GM06990 (cell line): Measurements from ENCODE around the gene CD244.
A peak's percentile ranks its signal among the peaks of the same experiment; 100 is the strongest.

Source experiments
- DNase-seq: peaks from one replicate; pipeline ENCODE4 v3.0.0-alpha.2; 2011; ENCODE audit not compliant: insufficient read length; ENCODE audit errors: extremely low read depth
- H3K27me3 ChIP-seq: replicated peaks from 2 replicates; pipeline ENCODE4 v1.6.0; 2011; ENCODE audit warnings: low read length; ENCODE audit not compliant: control insufficient read depth, insufficient read depth
- H3K36me3 ChIP-seq: 2 replicates; pipeline ENCODE4 v1.5.1; 2011; ENCODE audit warnings: low read length; ENCODE audit not compliant: control insufficient read depth, insufficient read depth
- H3K4me3 ChIP-seq: replicated peaks from 2 replicates; pipeline ENCODE4 v1.5.1; 2011; ENCODE audit warnings: low read depth, mild to moderate bottlenecking, control low read depth, low read length
- CTCF ChIP-seq: IDR thresholded peaks from 2 replicates; pipeline ENCODE4 v1.5.1; 2011; ENCODE audit warnings: low read length, control low read depth, mild to moderate bottlenecking, inconsistent platforms; ENCODE audit not compliant: insufficient read depth, poor library complexity, severe bottlenecking

CD244 gene

GRCh38 chr1:160863774-160864131 lies 1.1 kb upstream of the CD244 start:
- no peak overlapping the region for H3K4me3 ChIP-seq
- no peak for TF ChIP-seq CTCF
- H3K36me3 ChIP-seq = no peaks in the 10 kb centered on the region
- H3K27me3 ChIP-seq = no peaks in the 10 kb centered on the region; the same call in 1 of the 2 replicates
- peak; percentile 8 for DNase-seq

GRCh38 chr1:160863061-160863773 lies 530 bp upstream of the CD244 start:
- no peaks in the 10 kb centered on the region for H3K36me3 ChIP-seq
- no peaks in the 10 kb centered on the region; the same call in 1 of the 2 replicates for H3K27me3 ChIP-seq
- no peak for TF ChIP-seq CTCF
- H3K4me3 ChIP-seq = no peak overlapping the region
- DNase-seq = no peak

DNA sequence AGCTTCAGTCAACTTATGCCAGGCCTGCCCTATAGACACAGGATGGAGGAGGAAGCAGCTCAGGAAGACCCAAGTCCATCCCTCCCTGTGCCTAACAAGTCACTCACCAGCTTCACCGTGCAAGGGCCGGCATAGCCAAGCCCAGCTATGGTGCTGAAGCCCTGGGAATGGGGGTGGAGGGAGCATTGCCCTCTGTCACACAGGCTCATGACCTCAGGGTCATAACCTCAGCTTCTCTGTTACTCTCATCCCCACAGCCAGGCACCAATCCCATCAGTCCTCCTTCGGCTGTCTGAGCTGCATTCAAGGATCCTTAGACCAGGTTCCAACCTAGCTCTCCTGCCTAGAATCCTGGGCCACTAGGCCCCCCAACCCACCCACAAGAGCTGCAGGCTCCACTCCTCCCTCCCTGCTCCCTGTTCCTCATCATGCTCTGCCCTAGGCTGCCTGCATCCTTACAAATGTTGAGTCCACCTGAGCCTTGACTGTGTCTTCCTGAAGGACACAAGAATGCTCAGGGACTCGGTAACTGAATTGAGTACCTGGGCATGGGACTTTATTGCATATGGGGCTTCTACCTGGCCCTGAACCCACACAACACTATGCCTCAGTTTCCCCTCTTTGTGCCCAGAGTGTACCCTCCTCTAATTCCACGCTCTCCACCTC lies 1.7 kb downstream of the CD244 start:
- DNase-seq = no peak
- no peaks in the 10 kb centered on the region; the same call in 1 of the 2 replicates for H3K27me3 ChIP-seq
- no peak for TF ChIP-seq CTCF
- H3K4me3 ChIP-seq = no peak overlapping the region
- H3K36me3 ChIP-seq = no peaks in the 10 kb centered on the region

DNA sequence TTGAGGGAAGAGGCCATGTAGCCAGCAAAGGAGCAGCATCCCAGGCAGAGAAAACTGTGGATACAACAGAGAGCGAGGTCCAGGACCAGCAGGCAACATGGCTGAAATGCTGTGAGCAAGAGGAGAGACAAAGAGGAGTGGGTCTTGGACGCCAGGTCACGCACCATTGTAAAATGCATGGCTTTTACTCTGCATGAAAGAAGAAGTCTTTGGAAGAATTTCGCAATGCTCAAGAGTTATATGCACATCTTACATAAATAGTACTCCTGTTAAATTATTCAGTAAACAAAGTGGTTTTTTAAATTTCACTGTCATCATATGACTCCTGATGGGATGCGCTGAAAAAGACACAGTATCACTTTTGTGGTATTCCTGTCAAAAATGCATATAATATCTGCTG lies 3.5 kb downstream of the CD244 start:
- Histone ChIP-seq H3K36me3 (no peaks in the 10 kb centered on the region), H3K4me3 (no peak overlapping the region), H3K27me3 (no peaks in the 10 kb centered on the region; the same call in 1 of the 2 replicates)
- no peak for TF ChIP-seq CTCF
- no peak for DNase-seq

GRCh38 chr1:160858507-160858906 lies 4.2 kb downstream of the CD244 start:
- TF ChIP-seq CTCF = no peak
- Histone ChIP-seq H3K4me3 (no peak overlapping the region), H3K27me3 (no peaks in the 10 kb centered on the region; the same call in 1 of the 2 replicates), H3K36me3 (no peaks in the 10 kb centered on the region)
- no peak for DNase-seq
